AG09309 (cell line): ENCODE results near the gene RER1.

Experiments
- DNase-seq: peaks from one replicate; pipeline ENCODE4 v3.0.0-alpha.2; 2010; ENCODE audit warnings: low read depth
- H3K4me3 ChIP-seq: 2 replicates; pipeline ENCODE4 v1.5.1; 2011; ENCODE audit warnings: mild to moderate bottlenecking, low read depth, low read length, moderate library complexity; ENCODE audit not compliant: control insufficient read depth
- CTCF ChIP-seq: IDR thresholded peaks from 2 replicates; pipeline ENCODE4 v1.5.1; 2011; ENCODE audit warnings: mild to moderate bottlenecking, low read depth, low read length, inconsistent platforms; ENCODE audit not compliant: insufficient read depth, control insufficient read depth; ENCODE audit errors: missing control alignments

RER1 gene

GRCh38 chr1:2345297-2346075 is 46.2 kb upstream of the RER1 start:
- no peak for TF ChIP-seq CTCF
- H3K4me3 ChIP-seq: no peak overlapping the region
- DNase-seq: no peak

- no peak for DNase-seq
- TF ChIP-seq CTCF: no peak
- no peak overlapping the region for H3K4me3 ChIP-seq
These were observed 44.8 kb upstream of the RER1 start for GRCh38 chr1:2346691-2347408.

- no peak for TF ChIP-seq CTCF
- no peak for DNase-seq
- no peak overlapping the region for H3K4me3 ChIP-seq
These were observed 44.2 kb upstream of the RER1 start for GRCh38 chr1:2347409-2347785.

- DNase-seq: no peak
- no peak overlapping the region for H3K4me3 ChIP-seq
- no peak for TF ChIP-seq CTCF
These were observed 43.7 kb upstream of the RER1 start for GRCh38 chr1:2347896-2348295.

GRCh38 chr1:2348346-2349325 is 43.0 kb upstream of the RER1 start:
- no peak for DNase-seq
- TF ChIP-seq CTCF: no peak

GRCh38 chr1:2349806-2350205 is 41.8 kb upstream of the RER1 start:
- H3K4me3 ChIP-seq: no peak overlapping the region
- TF ChIP-seq CTCF: no peak
- no peak for DNase-seq

More at GRCh38 chr1:2348346-2349325, 43.0 kb upstream of the RER1 start:
- no peak overlapping the region for H3K4me3 ChIP-seq
